EL (cell line): ENCODE results near the gene GLT1D1.
"Not testable (repeated sequence)": the region's sequence is repeated elsewhere in the genome, so short reads cannot be mapped to it uniquely, and the experiment has no call there.

Experiments used
- DNase-seq: peaks from one replicate; pipeline ENCODE4 v3.0.0-alpha.2; 2016

Gene GLT1D1

GRCh38 chr12:128852885-128853599 is at the start of gene GLT1D1:
GLT1D1 (plus strand) TSS chr12:128853478; CDS start chr12:128853582, 104 bp downstream.
- no peak for DNase-seq

- no peak for DNase-seq
These were observed 49.5 kb upstream of the GLT1D1 start for GRCh38 chr12:128803788-128804187.

DNA sequence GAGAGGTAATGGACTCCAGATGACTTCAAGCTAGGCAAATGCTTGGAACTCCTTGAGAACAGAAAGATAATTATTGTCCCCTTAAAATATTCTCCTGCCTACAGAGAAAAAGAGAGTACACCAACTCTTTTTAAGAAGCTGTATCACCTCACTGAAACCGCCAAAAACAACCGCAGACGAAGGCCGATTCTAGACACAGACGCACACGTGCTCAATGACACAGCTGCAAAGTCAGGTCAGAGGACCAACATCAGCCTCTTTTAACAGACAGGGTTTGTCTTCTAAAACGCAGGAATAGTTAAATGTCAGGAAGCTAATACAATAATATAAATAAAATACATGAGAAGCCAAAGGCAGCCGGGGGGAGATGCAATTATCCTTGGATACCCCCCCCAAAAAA is 48.5 kb upstream of the GLT1D1 start:
- no peak for DNase-seq

- not testable (repeated sequence) for DNase-seq
These were observed 47.9 kb upstream of the GLT1D1 start for GRCh38 chr12:128805406-128805805.

- no peak for DNase-seq
These were observed 46.7 kb upstream of the GLT1D1 start for GRCh38 chr12:128806573-128806972.

DNA sequence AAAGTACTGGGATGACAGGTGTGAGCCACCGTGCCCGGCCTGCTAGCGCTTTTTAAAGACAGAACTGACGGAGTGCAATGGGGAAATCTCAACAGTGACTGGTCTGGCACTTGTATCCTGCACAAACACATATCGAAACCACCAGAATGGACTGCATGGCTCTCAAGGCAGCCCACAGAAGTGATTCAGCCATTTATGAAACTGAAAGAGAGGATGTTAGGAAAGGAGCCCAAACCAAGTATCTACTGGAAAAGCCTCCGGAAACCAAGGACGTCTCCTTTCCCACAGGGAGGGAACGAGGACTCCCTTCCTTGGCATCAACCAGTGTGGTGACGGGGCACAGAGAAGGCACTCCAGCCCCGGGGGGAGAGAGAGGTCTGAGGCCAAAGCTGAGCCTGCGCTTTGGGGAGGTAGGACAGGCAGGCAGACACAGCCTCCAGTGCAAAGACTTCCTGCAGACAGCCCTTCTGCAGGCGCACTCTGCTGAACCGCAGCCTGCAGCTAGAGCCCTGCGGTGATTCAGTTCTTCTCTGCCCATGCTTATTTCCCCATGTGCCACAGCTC is 46.0 kb upstream of the GLT1D1 start:
- DNase-seq = no peak

- no peak for DNase-seq
These were observed 44.6 kb upstream of the GLT1D1 start for GRCh38 chr12:128808651-128809050.

GRCh38 chr12:128810182-128811127 is 42.8 kb upstream of the GLT1D1 start:
- no peak for DNase-seq

- DNase-seq = no peak
These were observed 41.5 kb upstream of the GLT1D1 start for GRCh38 chr12:128811806-128812205.

DNA sequence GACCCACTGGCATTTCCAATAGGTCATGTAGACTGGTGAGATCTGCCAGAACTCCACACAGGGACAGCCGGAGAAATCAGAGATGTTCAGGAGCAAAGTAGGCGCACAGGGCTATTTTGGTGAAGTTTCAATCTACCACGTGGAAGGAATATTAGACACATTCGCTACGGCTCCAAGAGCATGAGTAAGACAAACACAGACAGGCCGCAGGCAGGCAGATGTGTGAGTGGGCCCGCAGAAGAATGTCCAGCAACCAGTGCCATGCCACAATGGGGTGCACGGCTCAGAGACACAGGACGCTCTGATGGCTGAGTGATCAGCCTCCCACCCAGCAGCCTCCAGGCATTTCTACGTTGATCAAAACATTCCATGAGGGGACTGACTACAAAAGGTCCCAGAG is 39.9 kb upstream of the GLT1D1 start:
- peak; percentile 8 for DNase-seq

GRCh38 chr12:128813883-128814282 is 39.4 kb upstream of the GLT1D1 start:
- peak; percentile 13 for DNase-seq

DNA sequence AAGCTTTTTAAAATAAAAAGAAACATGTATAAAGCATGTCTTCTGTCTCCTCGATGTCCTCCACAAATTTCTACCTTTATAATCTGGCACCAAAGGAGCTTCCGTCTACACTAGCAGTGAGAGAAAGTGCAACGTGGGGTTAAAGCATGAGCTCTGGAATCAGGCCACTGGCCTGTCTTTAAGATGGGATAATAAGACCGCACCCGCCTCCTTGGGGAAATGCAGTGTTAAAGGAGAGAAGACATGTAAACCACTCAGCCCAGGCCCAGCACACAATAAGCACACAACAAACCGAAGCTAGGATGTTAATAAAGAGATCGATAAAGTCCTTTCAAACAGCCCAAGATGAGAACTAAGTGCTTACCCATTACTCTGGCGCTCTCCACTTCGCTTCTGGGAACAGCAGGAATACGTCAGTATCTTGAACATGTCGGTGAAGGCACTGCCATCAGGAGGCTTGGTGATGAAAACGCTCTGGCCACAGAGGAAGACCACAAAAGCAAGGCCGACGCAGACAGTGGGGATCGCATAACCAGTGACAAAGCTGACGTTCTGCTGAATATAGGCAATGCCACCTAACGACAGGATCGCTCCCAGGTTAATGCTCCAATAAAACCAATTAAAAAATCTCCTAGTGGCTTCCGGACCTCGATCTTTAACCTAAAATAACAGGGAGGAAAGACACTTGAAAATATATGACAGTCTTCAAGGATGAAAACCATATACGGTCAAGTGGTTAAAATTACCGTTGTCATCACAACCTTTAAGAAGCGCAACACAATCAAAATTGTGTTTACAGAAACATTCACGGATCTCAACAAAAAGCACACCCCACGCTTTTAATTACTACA is 38.6 kb upstream of the GLT1D1 start:
- no peak for DNase-seq

DNA sequence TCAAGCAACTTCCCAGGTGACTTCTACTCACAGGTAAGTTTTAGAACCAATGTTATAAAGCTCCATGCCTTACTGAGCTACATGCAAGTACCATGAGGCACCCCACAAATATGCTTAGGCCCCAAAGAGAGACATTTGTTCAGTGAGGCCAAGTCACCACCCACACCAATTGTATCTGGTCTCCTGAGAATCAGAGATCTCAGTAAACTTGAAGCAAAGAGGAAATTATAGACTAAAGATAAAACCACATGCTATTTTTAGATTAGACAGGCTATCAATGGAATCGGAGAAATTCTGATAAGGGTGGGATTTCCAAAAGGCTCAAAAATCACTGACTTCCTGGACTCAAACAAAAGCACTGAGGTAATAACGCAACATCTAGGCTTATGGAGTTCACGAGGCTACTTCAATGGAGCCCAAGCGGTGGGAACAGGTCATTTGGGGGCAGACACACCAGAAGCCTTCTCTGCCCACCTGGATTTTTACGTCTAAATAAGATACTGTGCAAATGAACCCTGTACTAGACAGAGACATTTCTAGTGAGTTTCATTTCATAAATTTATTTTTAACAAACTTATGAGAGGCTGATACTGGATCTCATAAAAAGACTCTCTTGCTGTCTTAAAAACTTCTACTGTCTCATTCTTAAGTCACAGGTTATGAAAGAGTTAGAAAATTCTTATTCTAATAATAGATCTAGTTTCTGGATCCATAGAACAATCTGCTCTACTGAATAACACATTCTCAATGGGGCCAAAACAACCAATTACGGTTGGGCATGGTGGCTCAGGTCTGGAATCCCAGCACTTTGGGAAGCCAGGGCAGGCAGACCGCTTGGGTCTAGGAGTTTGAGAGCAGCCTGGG is 37.3 kb upstream of the GLT1D1 start:
- no peak for DNase-seq

- no peak for DNase-seq
These were observed 36.7 kb upstream of the GLT1D1 start for GRCh38 chr12:128816643-128816920.

DNA sequence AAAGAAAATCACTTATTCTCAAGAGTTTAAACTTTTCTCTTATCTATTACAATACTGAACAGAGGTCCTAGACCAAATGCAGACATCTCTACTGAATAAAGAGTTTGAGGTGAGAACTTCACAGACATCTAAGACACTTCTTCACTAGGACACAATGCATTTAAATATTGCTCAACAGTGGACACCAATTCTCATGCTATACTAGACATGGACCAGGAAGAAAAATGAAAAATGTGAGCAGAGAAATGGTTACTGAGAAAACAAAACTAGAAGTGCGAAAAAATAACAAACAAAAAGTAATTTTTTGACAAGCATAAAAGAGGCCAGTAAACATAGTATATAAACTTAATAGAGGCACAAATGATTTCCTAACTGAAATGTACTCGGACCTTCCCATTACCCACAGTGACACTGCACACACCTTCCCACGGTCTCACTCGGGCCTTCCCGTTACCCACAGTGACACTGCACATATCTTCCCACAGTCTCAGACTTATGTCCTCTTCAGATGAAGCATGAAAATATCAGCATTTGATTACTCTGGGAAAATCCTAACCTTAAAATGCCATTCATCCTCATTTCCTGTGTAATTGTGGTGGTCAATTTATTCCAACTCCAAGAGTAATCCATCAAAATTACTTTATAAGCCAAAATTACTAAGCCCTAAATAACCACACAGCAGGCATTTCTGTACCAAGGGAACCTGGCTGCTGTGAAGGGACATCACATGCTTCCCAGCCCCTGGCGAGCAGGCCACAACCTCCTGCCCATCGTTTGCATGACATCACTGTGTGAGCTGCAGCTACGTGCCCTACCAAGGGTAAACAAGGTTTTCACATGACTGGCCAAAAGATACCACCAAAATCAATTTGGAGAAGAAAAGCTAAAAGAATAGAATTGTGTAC is 35.9 kb upstream of the GLT1D1 start:
- DNase-seq = peak; percentile 23

GRCh38 chr12:128818065-128819022 is 34.9 kb upstream of the GLT1D1 start:
- DNase-seq = peak; percentile 38

GRCh38 chr12:128819293-128820144 is 33.8 kb upstream of the GLT1D1 start:
- DNase-seq = no peak

DNA sequence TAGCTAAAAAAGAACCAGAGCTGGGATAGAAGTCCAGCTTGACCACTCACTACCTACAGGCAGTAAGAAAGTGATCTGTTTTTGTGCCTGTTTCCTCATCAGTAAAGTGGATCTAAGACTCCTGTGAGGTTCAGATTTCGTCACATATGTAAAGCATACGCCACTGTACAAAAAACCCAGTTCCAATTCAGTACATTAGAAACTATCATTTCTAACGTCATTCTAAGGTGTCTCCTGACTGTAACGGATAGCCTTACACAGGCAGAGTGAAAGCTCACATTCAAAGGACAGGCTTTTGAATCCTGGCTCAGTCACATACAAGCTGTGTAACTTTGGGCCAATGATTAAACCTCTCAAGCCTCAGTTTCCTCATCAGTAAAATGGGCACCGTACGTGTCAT is 33.0 kb upstream of the GLT1D1 start:
- no peak for DNase-seq
